ENCODE results near the gene PJA2.

- no peak; a peak in 1 of 3 replicates for TF ChIP-seq POLR2A (IDR thresholded peaks at IDR 0.05; ENCODE audit: control extremely low read depth in 1 of 2, low read depth in 2 of 2, low read length in 2 of 2)
- TF ChIP-seq CEBPB (IDR thresholded peaks at IDR 0.05; ENCODE audit: low read depth, low read length), result no peak
- no peak for TF ChIP-seq JUN (IDR thresholded peaks at IDR 0.05; ENCODE audit: low read depth, low read length)
- TF ChIP-seq SIRT6 (IDR thresholded peaks at IDR 0.05; ENCODE audit: low read length), result no peak
- 0 out of 2 replicates have a peak, but pooled peaks have one; percentile 40 for TF ChIP-seq TAF1 (IDR thresholded peaks at IDR 0.05; ENCODE audit: low read depth, low read length)
- TF ChIP-seq POLR2AphosphoS5 (IDR thresholded peaks at IDR 0.05; ENCODE audit: low read depth, low read length), result peak; percentile 68; the same call in 1 of the 2 replicates
- TF ChIP-seq RFX5 (IDR thresholded peaks at IDR 0.05; ENCODE audit: borderline replicate concordance, low read depth, low read length), result no peak
- no peak for TF ChIP-seq GABPA (IDR thresholded peaks at IDR 0.05; ENCODE audit: borderline replicate concordance, insufficient read depth, low read length)
- no peak for TF ChIP-seq BRCA1 (IDR thresholded peaks at IDR 0.05; ENCODE audit: low read depth, low read length)
These were observed 557 bp downstream of the PJA2 start for GRCh38 chr5:109408991-109409843.

Data from H1 (cell line).